Thyroid gland (tissue), 4 donors: ENCODE measurements around the gene ATIC.

Experiments used
- POLR2A ChIP-seq, 2 donors: fragments of 450-650 bp; IDR thresholded peaks; one replicate each; pipeline ENCODE4 v1.6.1; 2017; ENCODE audit warnings: antibody characterized with exemption in 2 of 2, mild to moderate bottlenecking in 2 of 2, moderate library complexity in 1 of 2
- TF ChIP-seq, protein P1 (sequence below), 6 experiments: fragments of 200-600 bp in 3 of 6; fragments of 450-650 bp in 3 of 6; sonication (generic) in 3 of 6; IDR thresholded peaks; one replicate each; pipeline ENCODE4 v1.5.1; 2016 to 2019; ENCODE audit warnings: antibody characterized with exemption in 6 of 6, mild to moderate bottlenecking in 2 of 6, inconsistent platforms in 1 of 6, moderate library complexity in 1 of 6

GRCh38 chr2:215311625-215312396 lies at the start of gene ATIC:
- TF ChIP-seq POLR2A (IDR thresholded peaks at IDR 0.05), result peak in 1 of 2 donors; percentile 63
- TF ChIP-seq, protein P1, sequence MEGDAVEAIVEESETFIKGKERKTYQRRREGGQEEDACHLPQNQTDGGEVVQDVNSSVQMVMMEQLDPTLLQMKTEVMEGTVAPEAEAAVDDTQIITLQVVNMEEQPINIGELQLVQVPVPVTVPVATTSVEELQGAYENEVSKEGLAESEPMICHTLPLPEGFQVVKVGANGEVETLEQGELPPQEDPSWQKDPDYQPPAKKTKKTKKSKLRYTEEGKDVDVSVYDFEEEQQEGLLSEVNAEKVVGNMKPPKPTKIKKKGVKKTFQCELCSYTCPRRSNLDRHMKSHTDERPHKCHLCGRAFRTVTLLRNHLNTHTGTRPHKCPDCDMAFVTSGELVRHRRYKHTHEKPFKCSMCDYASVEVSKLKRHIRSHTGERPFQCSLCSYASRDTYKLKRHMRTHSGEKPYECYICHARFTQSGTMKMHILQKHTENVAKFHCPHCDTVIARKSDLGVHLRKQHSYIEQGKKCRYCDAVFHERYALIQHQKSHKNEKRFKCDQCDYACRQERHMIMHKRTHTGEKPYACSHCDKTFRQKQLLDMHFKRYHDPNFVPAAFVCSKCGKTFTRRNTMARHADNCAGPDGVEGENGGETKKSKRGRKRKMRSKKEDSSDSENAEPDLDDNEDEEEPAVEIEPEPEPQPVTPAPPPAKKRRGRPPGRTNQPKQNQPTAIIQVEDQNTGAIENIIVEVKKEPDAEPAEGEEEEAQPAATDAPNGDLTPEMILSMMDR (IDR thresholded peaks at IDR 0.05), result peak in 1 of 6 experiments; percentile 28
